NT2/D1 (cell line): ENCODE results near the gene GSE1.

ENCODE experiments used
- DNase-seq: peaks from one replicate; pipeline ENCODE4 v3.0.0-alpha.2; 2011; ENCODE audit warnings: low read depth, low spot score
- H3K27me3 ChIP-seq: 2 replicates; pipeline ENCODE4 v1.6.0; 2011; ENCODE audit warnings: mild to moderate bottlenecking; ENCODE audit not compliant: insufficient read length, insufficient read depth
- H3K36me3 ChIP-seq: 2 replicates; pipeline ENCODE4 v1.6.1; 2011; ENCODE audit warnings: mild to moderate bottlenecking, low read length, mixed read lengths; ENCODE audit not compliant: insufficient read depth, insufficient read length
- H3K4me1 ChIP-seq: 2 replicates; pipeline ENCODE4 v1.5.1; 2011; ENCODE audit not compliant: insufficient read depth, insufficient read length
- H3K4me3 ChIP-seq: 2 replicates; pipeline ENCODE4 v1.5.1; 2011; ENCODE audit warnings: low read depth; ENCODE audit not compliant: insufficient read length
- H3K9ac ChIP-seq: 2 replicates; pipeline ENCODE4 v1.6.0; 2011; ENCODE audit warnings: low read depth; ENCODE audit not compliant: insufficient read length
- H3K9me3 ChIP-seq: 2 replicates; pipeline ENCODE4 v1.5.1; 2011; ENCODE audit warnings: mild to moderate bottlenecking, low read length; ENCODE audit not compliant: insufficient read depth
- SUZ12 ChIP-seq: IDR thresholded peaks from 2 replicates; pipeline ENCODE4 v1.6.1; 2011; ENCODE audit not compliant: insufficient read length, insufficient read depth; ENCODE audit errors: extremely low read depth
- YY1 ChIP-seq: IDR thresholded peaks from 2 replicates; pipeline ENCODE4 v1.6.1; 2011; ENCODE audit not compliant: insufficient read length, insufficient read depth
- ZNF274 ChIP-seq: IDR thresholded peaks from 2 replicates; pipeline ENCODE4 v1.6.1; 2011; ENCODE audit warnings: mild to moderate bottlenecking, low read depth, low read length

Gene GSE1

DNA sequence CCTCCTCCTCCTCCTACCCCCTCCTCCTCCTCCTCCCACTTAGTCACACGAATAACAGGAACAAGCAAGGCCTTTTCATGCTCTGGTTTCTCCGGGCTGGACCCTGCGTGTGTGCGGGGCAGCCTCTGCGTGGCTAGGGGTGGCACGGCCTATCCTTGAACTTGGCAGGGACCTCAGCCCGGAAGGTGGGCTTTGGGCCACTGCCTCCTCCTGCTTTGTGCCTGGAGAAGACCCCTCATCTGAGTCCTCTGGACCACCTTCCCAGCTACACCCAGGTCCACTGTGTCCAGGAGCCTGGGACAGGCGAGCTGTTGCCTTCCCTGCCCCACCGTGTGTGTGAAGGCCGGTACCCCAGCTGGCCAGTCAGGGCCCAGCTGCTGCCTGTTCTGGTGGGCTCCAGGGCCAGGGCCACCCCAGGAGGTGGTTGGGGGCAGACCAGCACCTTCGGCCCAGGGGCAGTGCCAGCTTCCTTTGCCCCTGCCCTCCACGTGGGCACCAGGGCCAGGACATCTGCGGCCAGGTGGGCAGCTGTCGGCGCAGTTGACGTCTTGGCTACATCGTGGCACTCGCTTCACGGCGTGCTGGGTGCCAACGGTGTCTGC, 40.3 kb downstream of the GSE1 start:
- Histone ChIP-seq H3K4me1 (peaks cover 17% of the 10 kb centered on the region), H3K36me3 (peaks cover 82% of the 10 kb centered on the region), H3K27me3 (no peaks in the 10 kb centered on the region), H3K4me3 (no peak overlapping the region), H3K9ac (peak overlapping the region; percentile 3), H3K9me3 (peaks cover 6% of the 10 kb centered on the region; the same call in 1 of the 2 replicates)
- DNase-seq = no peak
- TF ChIP-seq ZNF274 = no peak
- TF ChIP-seq YY1 = no peak
- TF ChIP-seq SUZ12 = no peak

- Histone ChIP-seq H3K4me1 (peaks cover 15% of the 10 kb centered on the region), H3K36me3 (peaks cover 84% of the 10 kb centered on the region), H3K9ac (peak overlapping the region; percentile 10), H3K9me3 (peaks cover 6% of the 10 kb centered on the region; the same call in 1 of the 2 replicates), H3K4me3 (no peak overlapping the region), H3K27me3 (no peaks in the 10 kb centered on the region)
- DNase-seq = no peak
- no peak for TF ChIP-seq YY1
- TF ChIP-seq ZNF274 = no peak
- TF ChIP-seq SUZ12 = no peak
These were observed 41.4 kb downstream of the GSE1 start for GRCh38 chr16:85654251-85655095.

- H3K27me3 ChIP-seq = no peaks in the 10 kb centered on the region
- TF ChIP-seq ZNF274 = no peak
- no peak for DNase-seq
- H3K4me1 ChIP-seq = peaks cover 11% of the 10 kb centered on the region
- H3K4me3 ChIP-seq = no peak overlapping the region
- H3K9ac ChIP-seq = peak overlapping the region; percentile 16
- H3K9me3 ChIP-seq = peaks cover 6% of the 10 kb centered on the region; the same call in 1 of the 2 replicates
- H3K36me3 ChIP-seq = peaks cover 82% of the 10 kb centered on the region
These were observed 42.4 kb downstream of the GSE1 start for GRCh38 chr16:85655216-85656129.

GRCh38 chr16:85656351-85657266, 43.5 kb downstream of the GSE1 start:
- peaks cover 17% of the 10 kb centered on the region for H3K4me1 ChIP-seq
- TF ChIP-seq SUZ12 = no peak
- no peak for TF ChIP-seq YY1
- TF ChIP-seq ZNF274 = no peak
- H3K27me3 ChIP-seq = no peaks in the 10 kb centered on the region
- H3K9ac ChIP-seq = no peak overlapping the region
- no peak overlapping the region for H3K4me3 ChIP-seq
- DNase-seq = no peak
- H3K36me3 ChIP-seq = peaks cover 88% of the 10 kb centered on the region
- H3K9me3 ChIP-seq = peaks cover 6% of the 10 kb centered on the region; the same call in 1 of the 2 replicates

- Histone ChIP-seq H3K27me3 (no peaks in the 10 kb centered on the region), H3K36me3 (peaks cover 89% of the 10 kb centered on the region), H3K9ac (no peak overlapping the region), H3K9me3 (peaks cover 6% of the 10 kb centered on the region; the same call in 1 of the 2 replicates), H3K4me3 (no peak overlapping the region), H3K4me1 (peaks cover 19% of the 10 kb centered on the region)
- DNase-seq = no peak
- no peak for TF ChIP-seq SUZ12
- TF ChIP-seq ZNF274 = no peak
- no peak for TF ChIP-seq YY1
These were observed 44.1 kb downstream of the GSE1 start for GRCh38 chr16:85657267-85657650.

DNA sequence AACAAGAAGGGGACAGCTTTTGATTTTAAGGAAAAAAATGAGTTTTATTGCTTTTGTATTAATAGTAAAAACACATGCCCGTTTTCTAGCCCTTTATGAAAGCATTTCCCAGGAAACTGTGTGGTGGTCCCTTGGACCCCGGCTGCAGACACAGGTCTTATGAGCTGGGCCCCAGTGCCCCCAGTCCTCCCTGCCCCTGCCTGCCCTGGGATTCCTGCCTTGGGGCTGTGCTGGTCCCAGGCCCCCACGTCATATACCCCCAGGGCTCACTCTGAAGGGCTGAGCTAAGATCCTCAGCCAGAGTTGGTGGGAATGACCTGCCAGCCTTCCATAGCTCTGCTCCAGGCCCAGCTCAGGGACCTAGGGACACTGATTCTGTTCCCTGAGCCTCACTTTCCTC, 44.9 kb downstream of the GSE1 start:
- peaks cover 6% of the 10 kb centered on the region; the same call in 1 of the 2 replicates for H3K9me3 ChIP-seq
- H3K4me3 ChIP-seq = no peak overlapping the region
- no peaks in the 10 kb centered on the region for H3K27me3 ChIP-seq
- no peak for TF ChIP-seq ZNF274
- TF ChIP-seq YY1 = no peak
- TF ChIP-seq SUZ12 = no peak
- H3K4me1 ChIP-seq = peaks cover 25% of the 10 kb centered on the region
- DNase-seq = no peak
- peaks cover 93% of the 10 kb centered on the region for H3K36me3 ChIP-seq
- H3K9ac ChIP-seq = no peak overlapping the region
